Esophagus mucosa (tissue), 1 donor: ENCODE results near the gene PTPRN2. TPM values are rescaled to one million over a fixed set of nuclear protein-coding genes. Genes with fewer than 3 reads are reported as not detected.

Experiments
- ATAC-seq: fragments of 200-7000 bp; cut with Tn5 transposase; one replicate; pipeline ENCODE4 v1.9.1; 2020
- total RNA-seq: library from RNA; stranded (reverse); gene quantifications from one replicate; pipeline ENCODE4 v1.2.4, GENCODE V29; 2023
- donor health status: DM: yes; HTN: yes; CAD: no.

Gene PTPRN2
- total RNA-seq, 1 donor from 2014 or later = 0.44 TPM

DNA sequence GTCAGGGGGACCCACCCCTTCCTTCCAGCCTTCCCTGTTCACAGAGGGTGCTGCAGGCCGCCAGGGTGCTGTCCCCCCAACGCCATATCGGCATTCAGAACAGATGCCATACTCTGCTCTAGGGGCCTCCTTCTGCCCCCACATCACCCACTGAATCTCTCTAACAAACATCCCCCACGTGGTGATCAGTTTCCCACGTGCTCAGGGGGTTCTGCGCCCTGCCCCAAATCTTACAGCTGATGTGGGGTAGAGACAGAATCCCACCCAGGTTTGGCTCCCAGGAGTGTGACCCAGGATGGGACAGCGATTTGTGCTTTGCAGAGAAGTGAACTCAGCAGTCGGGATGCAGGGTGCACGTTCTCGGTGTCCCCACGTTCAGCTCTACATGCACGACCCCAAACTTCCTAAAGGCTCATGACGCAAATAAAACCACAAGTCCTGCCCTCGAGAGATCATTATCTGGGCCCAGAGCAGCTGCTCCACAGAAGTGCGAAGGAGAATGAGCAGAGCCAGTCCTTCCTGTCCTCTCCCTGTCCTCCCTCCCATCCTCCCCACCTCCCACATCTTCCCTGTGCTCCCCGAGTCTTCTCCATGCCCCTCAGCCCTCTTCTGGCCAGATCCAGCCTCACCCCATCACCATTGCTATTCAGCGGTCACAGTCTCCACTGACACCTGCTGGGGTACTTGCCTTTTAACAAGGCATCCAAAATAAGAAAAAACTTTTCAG is 827.5 kb downstream of the PTPRN2 start:
- no peak for ATAC-seq

DNA sequence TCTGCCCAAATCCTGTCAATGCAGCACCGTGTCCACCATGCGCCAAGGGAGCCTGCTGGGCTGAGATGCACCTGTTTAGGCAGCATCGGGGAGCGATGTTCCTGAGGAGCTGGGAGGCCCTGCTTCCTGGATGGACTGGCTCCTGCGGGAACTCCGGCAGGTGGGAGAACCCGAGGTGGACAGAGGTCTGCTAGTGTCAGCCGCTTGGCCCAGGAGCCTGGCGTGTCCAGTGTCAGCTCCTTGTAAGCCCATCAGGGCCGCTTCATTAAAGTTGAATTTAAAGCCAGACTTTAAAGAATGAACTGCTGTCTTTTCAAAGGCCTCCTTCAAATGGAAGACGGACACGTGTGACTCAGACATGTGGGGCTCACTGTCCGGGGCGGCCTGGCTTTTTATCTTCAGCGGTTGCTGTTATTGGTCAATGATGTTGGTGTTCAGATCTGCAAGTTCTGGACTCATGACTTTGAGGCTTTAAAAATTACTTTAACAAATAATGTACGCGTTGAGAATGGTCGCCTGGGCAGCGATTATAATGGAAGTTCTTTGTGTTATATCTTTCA is 828.3 kb downstream of the PTPRN2 start:
- no peak for ATAC-seq

DNA sequence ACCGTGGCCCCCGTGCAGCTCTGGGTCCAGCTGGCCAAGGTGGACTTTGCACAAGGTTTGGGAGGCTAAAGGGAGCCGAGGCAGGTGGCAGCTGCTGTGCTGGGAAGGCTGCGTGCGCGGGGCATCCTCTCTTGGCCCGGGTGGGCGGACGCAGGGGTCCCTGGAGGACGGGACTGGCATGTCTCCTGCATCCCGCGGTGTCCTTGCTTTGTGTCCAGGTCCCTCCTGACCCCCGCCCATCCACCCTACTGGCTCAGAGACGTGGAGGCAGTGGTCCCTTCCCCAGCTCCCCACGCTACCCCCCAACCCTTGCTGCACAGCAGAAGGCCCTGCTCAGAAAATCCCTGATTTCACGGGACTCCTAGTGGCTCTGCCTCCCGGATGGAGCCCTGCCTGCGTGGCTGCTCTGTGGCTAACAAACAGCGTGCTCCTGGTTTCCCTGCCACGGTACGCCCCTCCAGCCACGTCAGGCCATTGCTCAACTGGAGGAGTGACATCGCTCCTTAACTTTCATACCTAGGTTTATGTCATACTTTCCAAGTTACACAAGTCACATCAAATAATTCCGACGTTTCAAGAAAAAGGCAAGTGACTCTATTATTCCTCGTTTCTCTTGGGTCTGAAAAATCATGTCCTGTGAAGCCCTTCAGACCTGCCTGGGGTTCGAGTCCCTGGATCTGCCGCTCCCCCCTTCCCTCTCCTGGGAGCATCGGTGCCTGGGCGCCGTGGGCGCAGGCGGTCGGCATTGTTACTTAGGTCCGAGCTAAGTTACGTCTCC is 829.0 kb downstream of the PTPRN2 start:
- no peak for ATAC-seq

DNA sequence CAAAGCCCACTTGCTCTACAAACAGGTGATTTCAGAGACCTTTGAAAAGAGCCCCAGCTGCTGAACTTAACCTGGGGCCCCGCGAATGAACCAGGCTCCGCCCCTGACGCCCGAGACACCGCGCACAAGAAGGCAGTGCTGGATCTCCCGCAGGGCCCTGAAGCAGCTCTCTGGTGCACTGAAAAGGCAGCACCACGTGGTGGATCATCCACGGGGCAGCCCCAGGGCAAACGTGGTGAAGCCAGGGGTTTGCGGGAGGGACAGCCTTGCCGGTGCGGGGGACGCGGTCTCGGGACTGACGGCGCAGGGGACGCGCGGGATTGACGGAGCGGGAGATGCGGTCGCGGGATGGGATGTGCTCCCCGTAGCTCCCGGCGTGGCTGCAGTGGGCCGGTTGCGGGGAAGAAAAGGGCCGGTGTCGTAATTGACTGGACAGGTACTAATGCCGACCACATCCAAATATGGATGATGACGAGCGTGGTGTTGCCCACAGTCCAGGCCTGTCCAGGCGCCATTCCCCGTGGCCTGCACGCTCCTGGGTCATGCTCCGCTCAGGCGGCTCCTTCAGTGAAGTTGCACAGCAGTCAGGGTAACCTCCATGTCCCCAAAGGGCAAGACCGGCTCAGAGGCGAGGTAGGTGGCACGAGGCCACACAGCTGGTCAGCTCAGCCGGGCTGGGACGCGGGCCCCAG is 829.7 kb downstream of the PTPRN2 start:
- no peak for ATAC-seq

DNA sequence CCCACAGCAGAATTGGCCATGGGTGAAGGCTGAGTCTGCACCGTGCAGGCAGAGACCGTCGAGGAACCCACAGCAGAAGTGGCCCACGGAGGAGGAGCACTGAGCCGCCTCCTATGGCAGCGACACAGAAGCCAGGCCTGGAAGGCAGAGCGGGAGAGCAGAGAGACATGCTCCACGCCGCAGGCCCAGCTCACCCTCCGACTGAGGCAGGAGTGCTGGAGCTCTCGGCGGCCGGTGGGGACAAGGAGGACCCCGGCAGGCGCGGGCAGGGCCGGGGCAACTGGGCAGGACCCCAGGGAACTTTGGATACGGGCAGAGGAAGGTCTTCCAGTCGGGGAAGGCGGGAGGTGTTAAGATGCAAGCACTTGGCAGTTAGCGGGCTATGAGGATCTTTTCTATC is 830.4 kb downstream of the PTPRN2 start:
- ATAC-seq = no peak

DNA sequence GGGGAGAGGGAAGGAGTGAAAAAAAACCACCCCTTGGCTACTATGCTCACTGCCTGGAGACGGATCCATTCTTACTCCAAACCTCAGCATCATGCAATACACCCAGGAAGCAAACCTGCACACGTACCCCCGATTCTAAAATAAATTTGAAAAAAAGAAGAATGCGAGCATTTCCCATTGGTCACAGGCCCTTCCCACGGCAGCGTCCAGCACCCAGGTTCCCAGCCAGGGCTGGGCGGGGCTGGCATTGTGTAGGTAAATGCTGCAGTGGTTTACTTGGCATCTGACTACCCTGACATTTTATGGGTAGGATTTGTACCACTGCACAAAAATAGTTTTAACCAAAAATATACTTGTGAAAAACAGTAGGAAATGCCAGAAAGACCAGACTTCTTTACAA is 831.9 kb downstream of the PTPRN2 start:
- ATAC-seq = no peak

DNA sequence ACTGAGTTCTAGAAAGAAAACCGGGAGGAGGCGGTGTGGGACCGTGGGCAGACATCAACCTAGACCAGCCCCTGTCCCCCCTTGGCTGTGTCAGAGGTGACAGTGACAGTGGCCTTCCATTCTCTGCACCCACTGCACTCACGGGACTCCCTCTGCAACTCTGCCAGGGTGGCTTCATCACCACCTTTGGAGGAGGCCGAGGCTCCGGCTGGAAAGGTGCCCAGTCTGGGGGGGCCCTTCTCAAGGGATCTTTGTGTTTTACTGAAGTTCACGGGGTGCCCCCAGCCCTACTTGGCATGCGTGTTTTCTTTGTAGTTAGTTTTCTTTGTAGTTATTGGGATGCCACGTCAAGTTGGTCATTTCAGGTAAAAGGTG is 833.2 kb downstream of the PTPRN2 start:
- ATAC-seq = no peak

DNA sequence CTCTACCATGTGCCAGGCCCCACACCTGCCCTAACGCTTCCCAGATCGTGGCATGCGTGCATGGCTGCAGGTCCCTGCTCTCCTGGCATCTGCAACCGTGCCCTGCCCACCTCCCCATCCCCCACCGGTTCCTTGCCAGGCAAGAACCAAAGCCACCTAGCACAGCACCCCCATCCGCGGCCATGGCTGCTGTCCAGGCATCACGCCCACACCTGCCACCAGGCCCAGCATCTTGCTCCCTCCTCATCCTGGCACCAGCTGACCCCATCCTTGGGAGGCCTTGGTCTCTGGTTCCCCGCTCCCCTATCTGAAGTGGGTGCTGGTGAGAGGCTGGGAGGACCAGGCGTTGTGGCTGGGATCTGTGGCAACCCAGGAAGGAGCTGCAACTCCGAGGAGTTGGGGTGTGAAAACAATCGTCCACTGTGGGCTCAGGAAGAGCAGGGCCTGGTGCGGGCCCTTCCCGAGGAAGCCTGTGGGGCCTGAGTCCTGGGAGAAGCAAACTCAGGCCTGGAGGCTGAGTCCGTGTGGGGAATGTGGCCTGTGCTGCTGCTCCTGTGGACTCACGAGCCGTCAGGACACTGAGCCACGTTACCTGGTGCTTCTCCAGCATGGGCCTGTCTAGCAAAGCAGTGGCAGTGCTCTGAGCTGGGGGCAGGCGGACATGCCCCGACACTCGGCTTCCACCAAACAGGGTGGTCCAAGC is 833.8 kb downstream of the PTPRN2 start:
- ATAC-seq = no peak

DNA sequence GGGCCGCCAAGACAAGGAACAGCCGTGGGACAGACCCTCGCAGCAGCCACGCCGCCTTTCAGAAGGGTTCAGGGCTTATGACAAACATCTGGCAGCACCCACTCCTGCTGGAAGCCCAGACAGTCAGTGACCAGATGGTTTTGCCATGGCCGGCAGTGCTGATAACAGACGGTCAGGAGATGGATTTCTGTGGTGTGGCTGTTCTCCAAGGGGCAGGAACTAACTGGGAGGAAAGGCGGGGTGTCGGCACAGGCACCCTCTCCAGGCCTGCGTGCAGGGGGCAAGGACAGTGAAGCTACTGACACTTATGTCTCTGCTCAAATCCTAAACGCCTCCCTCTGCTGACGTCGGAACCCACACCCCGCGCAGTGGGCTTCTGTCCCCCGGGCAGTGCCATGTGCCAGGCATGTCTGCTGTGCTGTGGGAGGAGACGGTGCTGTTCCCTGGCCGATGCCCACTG is 834.8 kb downstream of the PTPRN2 start:
- no peak for ATAC-seq

DNA sequence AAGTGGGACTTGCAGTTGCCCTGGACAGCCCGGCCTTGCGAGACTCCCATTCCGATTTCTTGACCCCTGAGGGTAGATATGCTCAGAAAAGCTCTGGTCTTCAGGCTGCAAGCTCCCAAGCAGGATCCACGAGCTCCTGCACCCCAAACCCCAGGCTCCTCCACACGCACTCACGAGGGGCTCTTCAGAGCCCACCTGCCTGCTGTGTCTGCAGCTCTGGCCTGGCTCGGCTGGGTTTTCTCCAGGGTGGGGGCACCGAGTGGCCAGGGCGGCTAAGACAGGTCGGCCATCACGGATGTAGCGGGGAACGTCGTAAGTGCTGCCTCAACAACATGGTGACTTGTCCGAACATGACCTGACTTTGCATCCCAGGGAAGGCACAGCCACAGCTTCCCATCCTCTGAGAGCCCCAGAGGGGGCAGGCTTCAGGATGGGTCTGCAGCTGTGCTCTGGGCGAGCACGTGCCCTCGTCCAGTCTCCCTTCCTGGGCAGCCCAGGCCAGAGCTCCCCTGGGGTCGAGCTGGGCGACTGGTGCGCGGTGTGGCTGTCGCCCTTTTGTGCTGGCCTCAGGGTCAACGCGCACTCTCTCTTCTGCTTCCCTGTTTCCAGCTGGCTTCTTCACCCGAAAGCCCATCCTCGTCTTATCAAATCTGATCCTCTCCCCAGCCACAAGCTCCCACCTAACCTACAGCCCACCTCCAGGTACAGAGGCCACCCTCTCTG is 835.5 kb downstream of the PTPRN2 start:
- peak; percentile 10 for ATAC-seq

DNA sequence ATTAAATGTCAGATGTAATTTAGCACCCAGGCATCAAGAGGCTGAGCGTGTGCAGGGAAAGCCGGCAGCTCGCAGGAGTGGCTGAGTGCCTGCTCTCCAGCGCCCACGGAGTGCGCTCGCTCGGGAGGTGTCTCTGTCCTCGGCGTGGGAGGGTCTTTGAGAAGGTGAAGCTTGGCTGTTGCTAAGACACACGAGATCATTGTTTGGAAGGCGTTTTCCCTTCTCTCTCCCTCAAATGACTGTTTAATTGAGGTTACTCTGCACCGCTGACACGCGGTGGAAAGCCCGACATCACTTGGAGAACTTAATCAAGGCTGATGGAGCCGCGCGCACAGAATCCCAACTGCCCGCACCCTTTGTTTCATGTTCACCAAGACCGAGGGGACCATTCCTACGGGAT is 836.2 kb downstream of the PTPRN2 start:
- ATAC-seq = no peak

DNA sequence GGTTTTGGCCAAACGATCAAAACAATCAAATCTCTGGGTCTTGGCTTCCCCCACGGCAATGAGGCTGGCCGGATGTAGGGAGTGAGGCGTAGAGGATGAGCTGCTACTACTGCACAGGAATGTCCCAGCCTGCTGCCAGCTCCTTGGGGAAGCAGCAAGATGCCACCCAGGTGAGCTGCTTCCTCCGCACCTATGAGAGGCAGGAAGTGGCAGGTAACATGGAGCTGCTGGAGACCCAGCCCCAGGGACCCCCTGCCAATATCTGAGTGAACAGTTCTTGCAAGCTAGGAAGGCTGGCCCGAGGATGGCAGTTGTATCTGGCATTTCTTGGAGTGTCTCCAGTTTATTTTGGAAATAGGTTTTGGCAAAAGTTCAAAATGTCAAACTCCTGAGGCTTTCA is 837.3 kb downstream of the PTPRN2 start:
- no peak for ATAC-seq

DNA sequence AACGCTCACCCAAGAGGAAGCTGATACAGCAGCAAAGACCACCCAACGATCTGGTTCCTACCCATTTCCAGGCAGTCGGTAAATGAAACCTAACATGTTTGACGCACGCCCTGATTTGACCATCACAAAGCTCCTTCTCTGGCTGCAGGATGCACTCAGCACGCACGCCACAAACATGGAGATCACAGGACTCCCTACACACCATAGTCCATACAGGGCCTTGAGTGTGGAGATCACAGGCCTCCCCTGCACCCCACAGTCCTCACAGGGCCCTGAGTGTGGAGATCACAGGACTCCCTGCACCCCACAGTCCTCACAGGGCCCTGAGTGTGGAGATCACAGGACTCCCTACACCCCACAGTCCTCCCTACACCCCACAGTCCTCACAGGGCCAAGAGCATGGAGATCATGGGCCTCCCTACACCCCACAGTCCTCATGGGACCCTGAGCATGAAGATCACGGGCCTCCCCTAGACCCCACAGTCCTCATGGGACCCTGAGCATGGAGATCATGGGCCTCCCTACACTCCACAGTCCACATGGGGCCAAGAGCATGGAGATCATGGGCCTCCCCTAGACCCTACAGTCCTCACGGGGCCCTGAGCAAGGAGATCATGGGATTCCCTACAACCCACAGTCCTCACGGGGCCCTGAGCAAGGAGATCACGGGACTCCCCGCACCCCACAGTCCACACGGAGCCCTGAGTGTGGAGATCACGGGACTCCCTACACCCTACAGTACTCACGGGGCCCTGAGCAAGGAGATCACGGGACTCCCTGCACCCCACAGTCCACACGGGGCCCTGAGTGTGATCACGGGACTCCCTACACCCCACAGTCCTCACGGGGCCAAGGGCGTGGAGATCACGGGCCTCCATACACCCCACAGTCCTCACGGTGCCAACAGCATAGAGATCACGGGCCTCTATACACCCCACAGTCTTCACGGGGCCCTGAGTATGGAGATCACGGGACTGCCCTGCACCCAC is 841.6 kb downstream of the PTPRN2 start:
- ATAC-seq = peak; percentile 29

DNA sequence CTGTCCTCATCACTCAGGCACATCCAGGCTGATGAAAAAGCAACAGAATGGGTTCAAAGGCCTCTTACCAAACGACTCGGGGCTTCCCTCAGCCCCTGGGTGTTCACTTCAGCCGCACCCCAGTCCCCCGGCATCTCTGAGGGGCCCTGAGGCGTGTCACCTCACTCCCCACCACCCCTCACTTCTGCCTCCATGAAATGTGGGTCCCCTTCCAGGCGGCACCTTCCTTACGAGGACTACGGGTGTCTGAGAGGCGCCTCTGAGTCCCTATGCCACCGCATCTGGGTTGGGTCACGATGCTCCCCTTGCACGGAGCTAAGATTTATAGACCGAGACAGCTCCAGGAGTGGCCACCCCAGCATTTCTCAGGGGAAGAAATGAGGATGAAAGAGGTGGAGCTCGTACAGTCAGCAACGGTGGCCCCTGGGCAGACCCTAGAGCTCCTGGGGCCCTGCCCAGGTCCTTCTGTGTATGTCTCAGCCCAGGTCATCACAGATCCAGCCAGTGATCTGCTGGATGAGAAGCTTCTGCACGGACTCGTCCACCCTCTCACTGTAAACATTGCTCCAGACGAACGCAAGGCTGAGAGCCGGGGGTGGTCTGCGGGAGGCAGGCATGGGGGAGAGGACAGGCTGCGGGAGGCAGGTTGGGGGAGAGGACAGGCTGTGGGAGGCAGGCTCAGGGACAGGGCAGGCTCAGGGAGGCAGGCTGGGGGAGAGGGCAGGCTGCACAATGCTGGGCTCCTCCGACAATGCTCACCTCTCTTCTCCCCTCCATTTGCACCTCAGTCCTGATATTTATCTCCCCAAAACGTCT is 842.6 kb downstream of the PTPRN2 start:
- no peak for ATAC-seq

DNA sequence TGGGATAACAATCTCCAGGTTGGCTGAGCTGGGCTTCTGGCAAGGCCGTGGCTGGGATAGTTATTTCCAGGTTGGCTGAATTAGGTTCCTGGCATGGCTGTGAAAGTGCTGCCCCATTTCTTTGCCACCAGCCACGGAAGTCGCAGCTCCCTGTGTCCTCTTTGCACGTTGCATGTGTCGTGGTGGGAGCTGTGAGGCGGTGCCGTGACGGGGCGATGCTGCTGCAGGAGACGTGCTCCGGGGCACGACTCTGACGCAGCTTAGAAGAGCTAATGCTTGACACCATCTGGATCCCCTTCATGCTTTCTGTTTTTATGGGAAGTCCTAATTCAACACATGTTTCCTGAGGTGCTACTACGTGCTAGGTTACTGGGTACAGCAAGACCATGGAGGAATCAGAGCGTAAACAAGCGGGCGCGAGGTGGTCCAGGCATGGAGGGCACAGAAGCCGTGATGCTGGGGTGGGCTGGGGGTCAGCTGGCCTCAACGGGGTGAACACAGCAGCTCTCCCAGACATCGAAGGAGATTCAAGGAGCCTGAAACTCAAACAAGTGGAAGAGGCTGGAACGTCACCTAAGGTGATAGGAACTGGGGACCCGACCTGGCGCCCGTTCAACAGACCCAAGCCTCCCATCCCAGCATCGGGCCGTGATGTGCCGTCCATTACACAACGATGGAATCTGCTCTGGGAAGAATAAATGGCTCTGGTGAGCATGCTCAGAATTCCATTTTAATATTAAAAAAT is 843.7 kb downstream of the PTPRN2 start:
- no peak for ATAC-seq

DNA sequence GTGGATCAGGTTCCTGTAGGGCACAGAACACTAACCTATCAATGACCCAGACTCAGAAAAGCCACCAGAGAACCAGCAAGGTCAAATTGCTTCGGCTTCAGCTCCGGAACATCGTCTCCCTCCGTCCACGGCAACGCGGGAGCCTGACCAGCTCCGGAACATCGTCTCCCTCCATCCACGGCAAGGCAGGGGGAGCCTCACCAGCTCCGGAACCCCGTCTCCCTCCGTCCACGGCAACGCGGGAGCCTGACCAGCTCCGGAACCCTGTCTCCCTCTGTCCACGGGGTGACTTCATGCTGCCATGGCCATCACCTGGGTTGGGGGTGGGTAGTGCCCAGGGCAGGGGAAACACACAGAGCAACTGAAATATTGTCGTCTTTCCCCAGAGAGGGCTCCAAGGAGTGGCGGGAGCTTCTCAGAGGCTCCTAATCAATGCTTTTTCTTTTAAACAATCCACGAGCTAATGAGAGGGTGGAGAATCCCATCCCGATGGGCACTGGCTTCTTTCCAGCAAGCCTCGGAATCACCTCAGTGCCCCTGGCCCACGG is 847.3 kb downstream of the PTPRN2 start:
- no peak for ATAC-seq

DNA sequence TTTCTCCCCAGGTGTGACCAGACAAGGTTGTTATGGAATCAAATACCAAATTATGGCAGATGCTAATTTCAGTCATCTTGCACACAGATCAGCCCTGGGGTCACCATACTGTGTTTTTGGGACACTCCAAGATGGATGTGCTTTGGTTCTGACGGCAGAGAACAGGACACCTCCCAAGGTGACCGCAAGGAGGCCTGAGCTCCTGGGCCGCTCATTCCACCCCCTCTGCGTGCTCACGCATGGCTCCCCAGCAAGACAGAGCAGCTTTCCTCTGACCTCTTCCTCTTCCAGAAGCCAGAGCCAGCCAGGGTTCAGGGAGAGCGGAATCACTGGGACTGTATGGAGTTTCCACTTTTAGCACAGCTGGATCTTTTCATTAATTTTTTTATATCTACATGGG is 848.0 kb downstream of the PTPRN2 start:
- no peak for ATAC-seq

DNA sequence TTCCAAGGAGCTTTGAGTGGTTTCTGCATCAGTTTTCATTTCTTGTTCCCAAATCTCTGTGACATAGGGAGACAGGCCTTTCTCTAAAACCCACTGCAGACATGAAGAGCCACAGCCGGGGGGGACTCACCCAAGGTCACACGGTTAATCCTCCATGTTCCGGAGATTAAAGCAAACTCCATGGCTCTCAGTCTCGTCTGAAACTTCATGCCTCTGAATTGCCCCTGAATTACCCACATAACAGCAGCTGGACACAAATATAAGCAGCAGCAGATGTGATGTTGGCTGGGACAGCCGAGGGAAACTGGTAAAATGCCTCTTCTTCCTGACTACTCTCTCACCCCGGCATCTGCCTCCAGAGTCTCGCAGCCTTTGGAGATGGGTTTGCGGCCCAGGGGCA is 848.6 kb downstream of the PTPRN2 start:
- ATAC-seq = no peak

DNA sequence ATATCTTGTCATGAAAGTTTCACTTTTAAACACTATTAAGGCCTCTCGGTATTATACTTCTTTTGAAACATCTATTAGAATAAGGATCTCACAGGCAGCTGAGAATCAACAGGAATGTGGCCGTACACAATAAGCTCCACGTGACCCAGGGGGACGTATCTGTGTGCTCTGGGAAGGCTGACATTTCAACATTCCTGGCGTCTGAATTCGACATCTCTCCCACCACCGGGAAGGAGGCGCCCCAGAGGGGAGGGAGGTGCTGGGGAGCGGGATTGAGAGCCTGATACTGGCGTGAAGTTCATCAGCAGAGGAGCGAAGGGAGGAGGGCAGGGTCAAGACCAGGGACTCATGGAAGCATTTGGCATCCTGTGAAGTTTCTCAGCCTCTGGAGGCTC is 849.6 kb downstream of the PTPRN2 start:
- ATAC-seq = no peak
